Colonic mucosa (tissue), 4 donors: Measurements from ENCODE around the gene LAMA5. TPM values are rescaled to one million over a fixed set of nuclear protein-coding genes. Genes with fewer than 3 reads are reported as not detected.

Experiments
- DNase-seq: peaks from one replicate; pipeline ENCODE4 v3.0.0-alpha.2; 2020
- H3K27ac ChIP-seq: fragments of 200-600 bp; one replicate; pipeline ENCODE4 v1.8.0; 2021
- H3K27me3 ChIP-seq: fragments of 200-600 bp; one replicate; pipeline ENCODE4 v1.8.0; 2021
- H3K36me3 ChIP-seq: fragments of 200-600 bp; one replicate; pipeline ENCODE4 v1.8.0; 2021
- H3K4me1 ChIP-seq: fragments of 200-600 bp; one replicate; pipeline ENCODE4 v1.8.0; 2021; ENCODE audit warnings: mild to moderate bottlenecking
- H3K4me3 ChIP-seq: fragments of 200-600 bp; one replicate; pipeline ENCODE4 v1.8.0; 2021
- H3K9ac ChIP-seq, 2 donors: one replicate each; pipeline ENCODE4 v1.7.0; 2013; ENCODE audit warnings: control low read depth in 2 of 2, low read depth in 2 of 2, low read length in 2 of 2
- H3K9me3 ChIP-seq: fragments of 200-600 bp; one replicate; pipeline ENCODE4 v1.8.0; 2021
- CTCF ChIP-seq: fragments of 200-600 bp; IDR thresholded peaks from one replicate; pipeline ENCODE4 v1.8.0; 2022; ENCODE audit warnings: antibody characterized with exemption, mild to moderate bottlenecking
- intact Hi-C: fragments of 100-400 bp; cut with DNase I; formaldehyde crosslinking; loops from one replicate; pipeline ENCODE4 v1.14.1; 2022
- microRNA-seq: library from miRNA; unstranded; fragments of <30 nt; microRNA quantifications from one replicate; pipeline ENCODE4, GENCODE V29; 2019
- total RNA-seq, 2 donors: library from RNA; stranded (reverse); fragmentation: NEBNext Ultra II Directional in 1 of 2; extraction: Animal tissue kit (Norgen Biotek cat#: 25700) in 1 of 2; gene quantifications; one replicate each; pipeline ENCODE4 v1.2.1, GENCODE V29; 2021
- donor health status: healthy.
- donor health status: DM: no; HTN: no; CAD: no.
- donor health status: DM: no; HTN: no; CAD: no.

The LAMA5 gene
- total RNA-seq, 2 donors from 2014 or later = 32.5 to 35.5 TPM

- no peak for DNase-seq
- no peaks in the 10 kb centered on the region for H3K27me3 ChIP-seq
- no peak for TF ChIP-seq CTCF
- no peaks in the 10 kb centered on the region for H3K4me1 ChIP-seq
- no peak overlapping the region for H3K9ac ChIP-seq
- no peak overlapping the region for H3K4me3 ChIP-seq
- peaks cover 24% of the 10 kb centered on the region for H3K36me3 ChIP-seq
- no peak overlapping the region for H3K27ac ChIP-seq
- no peaks in the 10 kb centered on the region for H3K9me3 ChIP-seq
- intact Hi-C loops = no loop called here
Measured at GRCh38 chr20:62266340-62266739, 100.8 kb downstream of the LAMA5 start.

GRCh38 chr20:62265365-62265764, 101.7 kb downstream of the LAMA5 start:
- Histone ChIP-seq H3K36me3 (peaks cover 24% of the 10 kb centered on the region), H3K4me1 (no peaks in the 10 kb centered on the region), H3K4me3 (no peak overlapping the region), H3K27ac (no peak overlapping the region), H3K9ac (no peak overlapping the region), H3K27me3 (no peaks in the 10 kb centered on the region), H3K9me3 (no peaks in the 10 kb centered on the region)
- TF ChIP-seq CTCF = no peak
- DNase-seq = no peak
- intact Hi-C loops = no loop called here

GRCh38 chr20:62263396-62263795, 103.7 kb downstream of the LAMA5 start:
- no peak for DNase-seq
- Histone ChIP-seq H3K27me3 (no peaks in the 10 kb centered on the region), H3K4me1 (no peaks in the 10 kb centered on the region), H3K9me3 (no peaks in the 10 kb centered on the region), H3K4me3 (no peak overlapping the region), H3K9ac (no peak overlapping the region), H3K27ac (no peak overlapping the region), H3K36me3 (peaks cover 24% of the 10 kb centered on the region)
- TF ChIP-seq CTCF = no peak
- intact Hi-C loops = no loop called here

GRCh38 chr20:62262064-62262463, 105.0 kb downstream of the LAMA5 start:
- Histone ChIP-seq H3K27ac (no peak overlapping the region), H3K4me1 (no peaks in the 10 kb centered on the region), H3K36me3 (peaks cover 20% of the 10 kb centered on the region), H3K4me3 (no peak overlapping the region), H3K27me3 (no peaks in the 10 kb centered on the region), H3K9ac (no peak overlapping the region), H3K9me3 (no peaks in the 10 kb centered on the region)
- intact Hi-C loops = no loop called here
- DNase-seq = no peak
- TF ChIP-seq CTCF = no peak

GRCh38 chr20:62259294-62259565, 107.9 kb downstream of the LAMA5 start:
- Histone ChIP-seq H3K27ac (no peak overlapping the region), H3K9me3 (no peaks in the 10 kb centered on the region), H3K9ac (no peak overlapping the region), H3K4me1 (no peaks in the 10 kb centered on the region), H3K4me3 (no peak overlapping the region), H3K27me3 (no peaks in the 10 kb centered on the region), H3K36me3 (peaks cover 7% of the 10 kb centered on the region)
- no peak for DNase-seq
- intact Hi-C loops = no loop called here
- no peak for TF ChIP-seq CTCF

Small RNA genes within 50 kb of the gene (microRNA-seq; reads per million reads assigned to microRNA genes)
- gene MIR4758 = not detected

Other genes starting within 250 kb of the LAMA5 start
- gene LSM14B, start 244.8 kb downstream of the LAMA5 start, total RNA-seq = 10 to 100 TPM; 38.6 to 38.8 TPM
- gene PSMA7, start 223.9 kb downstream of the LAMA5 start, total RNA-seq = 100 to 1,000 TPM; 164 to 315 TPM
- 10 to 100 TPM; 10.1 to 17.7 TPM for gene SS18L1, start 223.5 kb downstream of the LAMA5 start, total RNA-seq
- 10 to 100 TPM; 30.4 to 46.7 TPM for gene MTG2, start 184.3 kb downstream of the LAMA5 start, total RNA-seq
- not detected for gene HRH3, start 147.0 kb downstream of the LAMA5 start, total RNA-seq
- gene OSBPL2, start 128.8 kb downstream of the LAMA5 start, total RNA-seq = 100 to 1,000 TPM in 1 of 2 donors, 10 to 100 TPM in 1; 77.3 to 102 TPM
- gene ADRM1, start 64.3 kb downstream of the LAMA5 start, total RNA-seq = 100 to 1,000 TPM in 1 of 2 donors, 10 to 100 TPM in 1; 70.5 to 109 TPM
- 1,000 to 10,000 TPM; 1,359 to 1,579 TPM for gene RPS21, start 19.8 kb upstream of the LAMA5 start, total RNA-seq
- 10 to 100 TPM in 1 of 2 donors, 1 to 10 TPM in 1; 7.8 to 10.5 TPM for gene CABLES2, start 40.0 kb upstream of the LAMA5 start, total RNA-seq
- gene RBBP8NL, start 60.2 kb upstream of the LAMA5 start, total RNA-seq = 10 to 100 TPM in 1 of 2 donors, 1 to 10 TPM in 1; 5.9 to 12.5 TPM
- gene GATA5, start 108.7 kb upstream of the LAMA5 start, total RNA-seq = under 1 TPM in 1 of 2 donors, not detected in 1; 0.10 TPM